ENCODE measurements around the gene GARIN3.

Gene GARIN3

GRCh38 chr5:157184117-157184670 is 18.1 kb upstream of the GARIN3 start:
- no peak for FAIRE-seq

DNA sequence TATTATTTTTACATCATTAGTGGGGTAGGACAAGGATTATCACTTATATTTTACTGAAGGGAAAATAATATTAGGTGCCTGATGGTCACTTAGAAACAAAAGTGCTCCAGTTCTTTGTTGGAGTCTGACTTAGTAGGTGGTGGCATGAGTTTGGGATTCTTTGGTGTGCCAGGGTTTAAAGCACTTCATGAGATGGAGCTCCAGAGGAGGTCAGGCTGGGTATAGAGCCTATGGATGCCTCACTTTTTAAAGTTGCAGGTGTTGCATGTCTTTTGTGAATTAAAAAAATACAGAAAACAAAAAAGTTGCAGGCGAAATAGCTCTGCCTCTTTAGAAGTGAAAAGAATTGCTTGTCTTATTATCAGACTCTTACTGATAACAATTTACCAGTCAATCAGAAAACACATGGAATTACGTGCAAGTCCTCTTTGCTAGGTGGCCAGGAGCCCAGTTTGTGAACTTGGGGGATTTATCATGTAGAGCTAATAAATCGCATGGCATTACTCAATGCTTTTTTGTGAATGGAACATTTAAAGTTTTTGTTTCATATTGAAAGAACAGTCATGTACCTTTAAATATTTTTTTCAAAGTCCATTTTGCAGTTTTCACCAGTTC is 16.2 kb upstream of the GARIN3 start:
- no peak for FAIRE-seq

GRCh38 chr5:157180374-157181264 is 14.6 kb upstream of the GARIN3 start, which contains the start of gene ITK:
ITK (plus strand) TSS chr5:157180840; CDS start chr5:157180978, 138 bp downstream.
- FAIRE-seq, result no peak

DNA sequence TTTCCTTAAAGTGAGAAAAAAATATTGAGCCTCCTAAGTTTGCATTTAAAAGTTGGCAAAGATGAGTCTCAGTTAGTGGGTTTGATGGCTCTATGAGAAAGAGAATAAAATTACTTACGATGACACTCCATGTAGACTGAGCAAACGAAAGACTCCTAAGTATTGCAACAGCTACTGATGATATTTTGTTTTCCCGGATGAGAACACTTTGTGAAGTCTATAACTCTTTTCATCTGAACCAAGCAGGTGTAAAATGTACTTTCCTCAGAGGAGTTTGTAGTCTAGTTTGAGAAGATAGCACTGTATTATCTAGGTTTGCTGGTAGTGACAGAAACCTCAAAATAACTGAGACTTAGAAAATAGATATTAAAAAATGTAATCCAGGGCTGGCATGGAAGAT is 12.9 kb upstream of the GARIN3 start:
- FAIRE-seq, result no peak

GRCh38 chr5:157177953-157178352 is 11.9 kb upstream of the GARIN3 start:
- no peak for FAIRE-seq

GRCh38 chr5:157175071-157175612 is 9.1 kb upstream of the GARIN3 start:
- no peak for FAIRE-seq

DNA sequence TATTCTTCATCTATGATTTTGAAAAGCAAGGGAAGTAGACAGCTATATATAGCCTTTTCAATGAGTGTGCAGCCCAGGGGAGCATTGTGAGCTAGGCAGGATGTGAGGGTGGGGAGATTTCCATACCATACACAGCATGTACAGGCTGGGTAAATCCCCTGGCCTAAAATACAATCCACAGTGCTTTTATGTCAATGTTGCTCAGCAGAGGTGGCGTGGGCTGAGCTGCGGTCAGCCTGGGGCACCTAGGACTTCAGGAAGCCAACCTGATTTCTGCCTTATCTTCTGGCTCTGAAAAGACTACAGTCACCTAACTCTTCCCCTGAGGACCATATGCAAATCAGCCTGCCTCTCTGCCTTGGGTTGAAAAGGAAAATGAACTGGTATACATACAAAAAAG is 6.3 kb upstream of the GARIN3 start:
- no peak for FAIRE-seq

DNA sequence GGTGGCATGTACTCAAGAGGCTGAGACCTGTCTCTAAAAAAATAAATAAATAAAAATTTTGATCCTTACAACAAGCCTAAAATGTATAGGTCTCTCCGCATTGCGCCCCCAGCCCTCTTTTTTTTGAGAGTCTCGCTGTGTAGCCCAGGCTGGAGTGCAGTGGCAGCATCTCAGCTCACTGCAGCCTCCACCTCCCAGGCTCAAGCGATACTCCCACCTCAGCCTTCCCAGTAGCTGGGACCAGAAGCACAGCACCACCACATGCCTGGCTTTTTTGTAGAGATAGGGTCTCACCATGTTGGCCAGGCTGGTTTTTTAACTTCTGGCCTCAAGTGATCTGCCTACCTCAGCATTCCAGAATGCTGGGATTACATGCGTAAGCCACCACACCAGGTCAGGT is 2.2 kb upstream of the GARIN3 start:
- FAIRE-seq, result no peak

GRCh38 chr5:157167214-157167621 is 1.2 kb upstream of the GARIN3 start:
- no peak for FAIRE-seq

DNA sequence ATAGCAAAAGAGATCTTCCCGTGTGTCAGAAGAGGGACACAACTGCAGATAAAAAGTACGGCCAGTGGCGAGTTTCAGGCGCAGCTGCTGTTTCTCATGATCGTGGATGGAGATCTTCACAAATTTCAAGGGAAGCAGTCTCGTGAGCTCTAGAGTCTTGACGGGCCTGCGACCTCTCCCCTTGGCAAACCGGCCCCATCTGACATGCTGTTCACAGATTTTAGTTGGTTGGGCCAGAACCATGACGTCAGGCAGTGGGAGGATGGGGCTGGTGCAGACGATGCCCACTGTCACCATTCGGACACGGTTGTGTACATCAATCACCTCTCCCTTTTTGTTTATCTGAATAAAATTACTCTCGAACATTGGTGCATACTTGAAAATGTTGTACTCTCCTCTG is 396 bp downstream of the GARIN3 start:
- FAIRE-seq, result no peak

DNA sequence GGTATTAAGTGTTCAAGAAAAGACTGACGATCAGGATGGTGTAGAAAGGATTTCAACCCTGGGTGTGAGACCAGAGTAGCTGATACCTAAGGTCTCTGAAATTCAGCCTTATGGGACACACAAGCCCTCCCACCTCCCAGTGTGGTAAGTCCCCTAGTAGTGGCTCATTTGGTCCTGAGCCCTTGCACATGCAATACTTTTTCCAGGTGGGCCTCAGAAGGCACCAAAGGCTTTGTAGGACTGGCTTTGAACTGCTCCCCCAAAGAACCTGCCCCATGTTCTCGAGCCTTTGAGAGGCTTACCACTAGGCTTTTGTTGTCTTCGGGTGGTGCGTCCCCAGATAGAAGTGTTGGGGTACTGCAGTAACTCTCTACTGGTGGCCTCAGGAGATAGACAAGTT is 803 bp downstream of the GARIN3 start:
- no peak for FAIRE-seq

GRCh38 chr5:157164521-157164920 is 1.5 kb downstream of the GARIN3 start:
- FAIRE-seq, result no peak

DNA sequence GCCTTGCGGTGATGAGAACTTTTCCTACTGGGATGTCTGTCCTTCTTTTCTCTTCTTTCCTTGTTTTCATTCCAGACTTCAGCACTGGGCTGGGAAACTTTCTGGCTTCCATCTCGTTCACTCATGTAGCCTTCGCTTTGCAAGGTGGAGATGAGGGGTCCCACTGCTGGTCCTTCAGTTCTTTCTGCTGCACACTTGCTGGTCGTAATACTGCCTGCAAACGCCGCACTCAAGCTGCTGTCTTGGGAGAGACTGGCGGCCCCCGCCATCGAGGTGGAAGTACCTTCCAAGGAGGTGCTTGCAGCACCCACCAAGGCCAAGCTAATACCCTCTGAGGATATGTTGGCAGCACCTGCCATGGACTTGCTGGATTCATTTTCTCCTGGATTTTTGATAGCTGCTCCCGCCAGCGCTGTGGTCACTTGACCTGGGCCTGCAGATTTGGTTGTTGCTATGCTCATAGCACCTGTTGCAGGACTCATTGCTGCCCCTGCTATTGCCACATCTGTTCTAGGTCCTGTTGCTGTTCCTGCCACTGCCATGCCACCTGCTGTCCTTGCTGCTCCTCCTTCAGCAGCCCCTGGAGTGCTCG is 3.0 kb downstream of the GARIN3 start:
- no peak for FAIRE-seq

DNA sequence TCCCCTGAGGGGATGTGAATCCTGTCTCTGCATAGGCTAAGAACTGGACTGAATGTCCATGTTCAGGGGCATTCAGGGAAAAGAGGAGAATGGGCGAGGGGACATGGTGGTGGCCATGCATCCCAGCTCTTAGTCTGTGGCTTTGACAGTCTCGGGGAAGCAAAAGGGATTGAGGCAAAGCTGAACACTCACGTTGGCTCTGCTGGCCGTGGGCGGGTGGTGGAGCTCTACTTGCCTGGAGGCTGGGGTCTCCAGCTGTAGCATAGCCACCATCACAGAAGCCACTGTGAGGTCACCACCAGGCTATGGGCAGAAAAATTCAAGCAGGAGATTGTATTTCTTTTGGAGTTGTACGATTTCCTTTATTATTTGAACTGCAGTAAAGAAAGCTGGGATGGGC is 4.1 kb downstream of the GARIN3 start:
- FAIRE-seq, result no peak

GRCh38 chr5:157160001-157160400 is 6.1 kb downstream of the GARIN3 start:
- no peak for FAIRE-seq

GRCh38 chr5:157159209-157159751 is 6.8 kb downstream of the GARIN3 start:
- no peak for FAIRE-seq

DNA sequence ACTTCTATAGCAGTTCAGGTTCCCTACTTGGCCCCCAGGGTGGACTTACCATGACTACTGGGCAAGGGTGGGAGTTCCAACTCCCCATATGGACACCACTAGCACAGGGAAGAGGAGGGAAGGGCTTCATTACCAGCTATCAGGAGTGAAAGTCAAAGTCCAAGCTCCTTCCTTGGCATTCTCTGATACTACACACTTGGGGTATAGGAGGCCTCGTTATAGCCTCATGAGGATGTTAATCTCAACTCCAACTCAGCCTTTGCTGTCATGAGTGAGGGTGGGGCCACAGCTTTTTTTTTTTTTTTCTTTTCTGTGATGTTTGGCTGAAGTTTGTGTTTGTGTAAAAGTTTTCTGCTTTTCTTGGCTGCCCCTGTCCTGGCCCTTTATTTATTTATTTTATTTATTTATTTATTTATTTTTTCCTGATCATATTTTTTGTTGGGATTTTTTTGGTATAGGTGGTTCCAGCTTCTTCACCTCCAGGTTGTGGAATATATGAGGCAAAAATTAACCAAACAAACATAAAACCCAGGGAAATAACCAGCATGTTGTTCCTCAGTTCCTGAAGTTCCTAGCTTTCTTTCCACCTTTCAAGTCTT is 8.7 kb downstream of the GARIN3 start:
- FAIRE-seq, result no peak

GRCh38 chr5:157155297-157155696 is 10.8 kb downstream of the GARIN3 start:
- FAIRE-seq, result no peak

DNA sequence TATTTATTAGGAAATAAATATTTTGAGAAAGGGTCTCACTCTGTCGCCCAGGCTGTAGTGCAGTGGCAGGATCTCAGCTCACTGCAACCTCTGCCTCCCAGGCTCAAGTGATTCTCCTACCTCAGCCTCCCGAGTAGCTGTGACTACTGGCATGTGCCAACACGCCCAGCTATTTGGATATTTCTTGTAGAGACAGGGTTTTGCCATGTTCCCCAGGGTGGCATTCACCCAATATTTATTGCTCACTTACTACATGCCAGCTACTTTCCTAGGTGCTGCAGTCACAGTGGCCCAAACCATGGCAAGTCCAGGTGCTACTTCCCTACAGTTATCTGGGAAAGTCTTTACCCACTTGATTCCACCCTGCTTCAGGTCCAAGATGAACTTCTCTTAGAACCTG is 15.1 kb downstream of the GARIN3 start:
- FAIRE-seq, result no peak

DNA sequence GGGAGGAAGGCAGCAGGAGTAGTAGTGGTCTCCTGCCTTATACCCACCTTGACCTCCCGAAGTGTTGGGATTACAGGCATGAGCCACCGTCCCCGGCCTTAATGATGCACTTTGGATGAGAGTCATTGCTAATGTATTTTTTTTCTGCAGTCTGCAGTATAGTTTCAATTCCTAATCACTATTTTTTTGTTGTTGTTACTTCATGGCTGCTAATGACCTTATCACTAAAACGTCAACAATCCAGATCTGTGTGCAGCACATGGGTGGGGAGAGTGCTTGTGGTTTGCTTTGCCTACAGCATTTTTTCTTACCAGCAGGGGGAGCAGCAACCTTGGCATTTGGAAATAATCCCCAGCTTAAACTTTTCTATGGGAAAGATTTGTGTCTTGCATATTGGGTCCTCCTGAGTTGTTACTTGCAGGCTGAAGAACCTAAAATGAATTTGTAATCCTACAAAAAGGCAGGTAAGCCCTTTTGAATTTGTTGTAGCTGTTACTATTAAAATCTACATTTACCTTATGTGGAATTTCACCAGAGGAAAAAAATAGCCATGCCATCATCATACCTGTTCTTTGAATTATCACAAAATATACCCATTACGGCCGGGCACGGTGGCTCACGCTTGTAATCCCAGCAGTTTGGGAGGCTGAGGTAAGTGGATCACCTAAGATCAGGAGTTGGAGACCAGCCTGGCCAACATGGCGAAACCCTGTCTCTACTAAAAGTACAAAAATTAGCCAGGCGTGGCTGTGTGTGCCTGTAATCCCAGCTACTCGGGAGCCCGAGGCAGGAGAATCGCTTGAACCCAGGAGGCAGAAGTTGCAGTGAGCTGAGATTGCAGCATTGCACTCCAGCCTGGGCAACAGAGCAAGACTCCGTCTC is 17.1 kb downstream of the GARIN3 start:
- FAIRE-seq, result peak; percentile 52

GRCh38 chr5:157143127-157143971 is 22.7 kb downstream of the GARIN3 start:
- FAIRE-seq, result no peak

Measured in TTC549 (cell line).